Femur (tissue), 1 donor: Measurements from ENCODE around the gene BID.

ENCODE experiments used
- DNase-seq: peaks from one replicate; pipeline ENCODE4 v3.0.0-alpha.2; 2017

BID gene

DNA sequence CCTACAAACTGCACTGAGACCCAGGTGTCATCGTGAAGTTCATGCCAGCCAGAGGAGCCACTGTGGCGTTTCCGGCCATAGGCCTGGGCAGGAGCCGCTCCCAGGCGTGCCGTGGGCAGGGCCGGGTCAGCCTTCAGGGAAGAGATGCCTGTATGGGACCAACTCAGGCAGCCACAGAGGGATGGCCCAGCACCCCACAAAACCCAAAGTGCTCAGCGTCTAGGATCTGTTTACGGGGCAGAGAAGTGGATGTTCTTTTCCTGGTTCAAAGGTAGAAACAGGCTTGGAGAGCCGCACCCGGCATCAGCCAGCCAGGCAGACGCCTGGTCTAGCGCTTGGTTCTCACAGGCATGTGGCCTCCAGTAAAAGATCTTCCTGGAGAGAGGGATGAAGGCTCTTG lies 8.4 kb upstream of the BID start:
- no peak for DNase-seq

DNA sequence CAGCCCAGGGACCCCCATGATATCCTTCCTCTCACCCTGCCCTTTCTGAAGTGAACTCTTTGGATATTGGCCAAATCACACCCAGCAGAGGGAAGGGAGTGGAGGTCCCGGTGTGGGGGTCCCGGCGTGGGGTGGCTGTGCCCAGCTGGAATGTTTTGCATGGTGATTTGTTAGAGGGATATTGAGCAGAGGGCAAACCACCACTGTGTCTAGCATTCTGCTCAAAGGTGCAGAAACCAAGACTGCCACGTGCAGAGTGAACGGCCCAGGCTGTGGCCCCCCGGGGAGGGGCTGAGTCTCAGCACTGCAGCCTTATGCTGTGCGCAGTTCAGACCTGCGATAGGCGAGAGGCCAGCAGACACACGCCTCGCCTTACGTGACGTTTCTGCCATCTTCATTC lies 7.9 kb upstream of the BID start:
- DNase-seq, result no peak

GRCh38 chr22:17781319-17782031 lies 7.2 kb upstream of the BID start:
- DNase-seq, result no peak

GRCh38 chr22:17780741-17781318 lies 6.6 kb upstream of the BID start:
- DNase-seq, result no peak

DNA sequence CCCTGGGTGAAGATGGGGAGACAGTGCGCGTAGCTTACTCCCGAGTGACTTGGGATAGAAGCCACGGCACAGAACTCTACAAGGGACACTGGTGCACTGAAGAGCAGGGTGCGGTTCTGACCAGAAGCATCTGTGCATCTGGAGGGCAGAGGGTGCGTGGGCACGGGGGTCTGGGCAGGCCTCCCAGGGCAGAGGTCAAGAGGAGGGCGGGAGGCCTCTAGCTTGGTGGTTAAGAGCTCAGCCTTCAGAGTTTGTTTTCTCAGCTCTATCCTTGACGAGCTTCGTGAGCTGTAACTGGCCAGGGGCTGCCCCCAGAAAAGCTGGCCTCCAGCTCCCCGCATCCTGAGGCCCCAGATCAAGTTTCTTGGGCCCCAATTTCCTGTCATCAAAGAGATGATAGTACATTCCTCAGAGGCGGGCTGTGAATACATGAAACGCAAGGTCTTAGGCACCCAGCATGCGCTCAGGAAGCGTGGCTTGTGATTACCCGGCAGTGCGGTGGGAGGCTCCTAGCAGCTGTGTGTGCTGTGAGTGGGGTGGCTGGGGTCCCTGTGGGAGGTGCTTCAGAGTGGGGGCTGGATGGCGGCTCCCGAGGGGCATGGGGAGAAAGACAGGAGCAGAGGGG lies 6.0 kb upstream of the BID start:
- DNase-seq, result no peak

DNA sequence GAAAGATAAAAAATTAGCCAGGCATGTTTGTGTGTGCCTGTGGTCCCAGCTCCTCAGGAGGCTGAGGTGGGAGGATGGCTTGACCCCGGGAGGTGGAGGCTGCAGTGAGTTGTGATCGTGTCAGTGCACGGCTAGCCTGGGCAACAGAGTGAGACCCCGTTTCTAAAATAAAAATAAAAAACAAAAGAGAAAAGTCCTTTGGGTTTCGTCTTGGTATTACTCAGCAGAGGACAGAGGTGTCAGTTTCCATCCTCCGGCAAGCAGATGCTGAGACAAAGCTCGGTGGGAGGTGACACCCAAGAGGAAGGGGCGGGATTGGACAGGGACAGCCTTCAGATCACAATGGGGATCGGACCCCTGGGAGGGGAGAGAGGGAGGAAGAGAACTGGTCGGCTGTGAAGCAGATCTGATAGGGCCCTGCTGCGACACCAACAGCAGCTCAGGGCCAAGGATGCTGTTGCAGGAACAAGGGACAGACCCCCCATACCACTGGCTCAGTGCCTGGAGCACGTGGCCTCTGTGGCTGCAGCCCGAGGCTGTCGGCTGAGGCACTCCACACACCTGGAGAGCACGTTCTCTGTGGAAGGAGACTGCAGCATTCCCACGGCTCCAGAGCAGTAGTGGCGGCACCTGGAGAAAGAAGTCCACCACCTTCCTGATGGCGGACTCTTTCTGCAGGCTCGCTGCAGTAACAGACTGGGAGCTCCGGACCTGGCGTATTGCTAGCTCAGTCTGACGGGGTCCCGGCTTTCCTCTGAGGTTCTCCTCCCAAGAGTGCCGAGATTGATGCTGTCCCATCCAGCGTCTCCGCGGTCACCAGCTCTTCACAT lies 5.2 kb upstream of the BID start:
- DNase-seq, result no peak

- no peak for DNase-seq
Measured at GRCh38 chr22:17778412-17778976, 4.2 kb upstream of the BID start.

DNA sequence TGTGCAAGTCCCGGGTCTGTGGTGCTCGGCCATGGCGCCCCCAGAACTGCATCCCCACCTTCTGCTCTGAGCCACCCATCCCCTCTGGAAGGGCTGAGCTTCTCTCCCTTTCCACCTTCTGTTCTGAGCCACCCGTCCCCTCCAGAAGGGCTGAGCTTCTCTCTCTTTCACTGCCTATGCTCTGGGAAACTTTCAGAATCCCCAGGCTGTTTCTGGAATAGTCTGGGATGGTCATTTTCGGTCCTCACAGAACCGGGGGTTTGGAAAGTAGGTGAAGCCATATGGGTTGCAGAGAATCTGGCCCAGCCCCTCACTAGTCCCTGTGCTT lies 3.4 kb upstream of the BID start:
- no peak for DNase-seq

- DNase-seq, result no peak
Measured at GRCh38 chr22:17777005-17777716, 2.9 kb upstream of the BID start.

DNA sequence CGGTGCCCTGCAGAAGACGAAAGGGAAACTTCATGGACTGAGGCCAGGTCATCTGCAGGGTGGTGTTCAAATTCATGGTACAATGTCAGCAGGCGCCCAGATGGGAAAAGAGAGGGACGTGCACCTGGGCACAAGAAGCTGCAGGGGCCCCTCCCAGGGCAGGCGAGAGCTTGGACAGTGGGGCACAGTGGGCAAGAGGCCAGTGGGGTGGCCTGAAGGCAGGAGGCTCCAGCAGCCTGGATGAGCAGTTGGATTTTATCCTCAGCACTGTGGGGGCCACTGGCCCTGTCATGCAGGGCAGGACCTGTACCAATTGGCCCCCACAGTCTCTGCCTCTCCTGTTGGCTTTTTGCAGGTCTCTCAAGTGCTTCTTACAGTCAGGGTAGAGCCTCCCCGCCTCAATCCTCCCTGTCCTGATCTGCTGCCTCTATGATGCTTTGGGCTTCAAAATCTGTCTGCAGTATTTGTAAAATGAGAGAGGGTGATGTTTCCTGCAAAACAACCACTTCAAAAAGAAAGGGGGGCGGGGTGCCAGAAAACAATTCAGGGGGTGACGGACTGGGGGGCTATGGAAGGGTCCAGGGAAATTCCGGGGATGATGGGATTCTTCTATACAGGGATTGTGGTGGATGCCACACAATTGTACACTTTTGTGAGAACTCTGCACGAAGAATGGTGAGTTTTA lies 1.7 kb upstream of the BID start:
- no peak for DNase-seq

GRCh38 chr22:17774926-17775685 lies 837 bp upstream of the BID start:
- no peak for DNase-seq

GRCh38 chr22:17773606-17774205 lies 563 bp downstream of the BID start:
- DNase-seq, result peak; percentile 53

- no peak for DNase-seq
Measured at GRCh38 chr22:17772958-17773605, 1.2 kb downstream of the BID start.

GRCh38 chr22:17772249-17772957 lies 1.9 kb downstream of the BID start:
- no peak for DNase-seq

- DNase-seq, result no peak
Measured at GRCh38 chr22:17770180-17771077, 3.8 kb downstream of the BID start.

GRCh38 chr22:17769716-17770082 lies 4.6 kb downstream of the BID start:
- no peak for DNase-seq

GRCh38 chr22:17769013-17769715 lies 5.1 kb downstream of the BID start:
- peak; percentile 20 for DNase-seq
